ENCODE results near the gene PHACTR1. TPM values are rescaled to one million over a fixed set of nuclear protein-coding genes. Genes with fewer than 3 reads are reported as not detected.

PHACTR1 gene
- total and polyA plus RNA-seq, 9 of the 15 experiments (the other 6 are each of a cell fraction or from before 2014, with no cell fraction given) = 11.5 to 32.6 (median 22.0) TPM

- ATAC-seq (no peak), FAIRE-seq (no peak), DNase-seq (ENCODE audit: extremely low read depth in 1 of 4, low spot score in 3 of 4) (no peak)
- 17% methylated on average over 5 of the region's 5 CpGs for WGBS (ENCODE audit: insufficient coverage, low coverage, missing lambda C conversion rate)
- H3K27me3 ChIP-seq (ENCODE audit: control insufficient read depth in 2 of 2, insufficient read depth in 2 of 2, low read length in 2 of 2) = peaks cover 18 to 19% of the 10 kb centered on the region in 2 experiments
- no peak overlapping the region for H3K27ac ChIP-seq (ENCODE audit: extremely low read depth, low read depth, low read length)
- no peaks in the 10 kb centered on the region for H3K36me3 ChIP-seq (ENCODE audit: control insufficient read depth, insufficient read depth, low read length)
- H4K20me1 ChIP-seq (replicated peaks; ENCODE audit: control insufficient read depth, insufficient read depth, low read length) = no peaks in the 10 kb centered on the region
- in situ Hi-C loops (cut with MboI) = loop anchor here (5.0 kb wide), 1 partner anchor 136 kb away; no protein-coding TSS in a partner anchor
- H3K9ac ChIP-seq (ENCODE audit: insufficient read depth in 1 of 2, low read depth in 2 of 2, low read length in 2 of 2) = no peak overlapping the region
- H3K4me1 ChIP-seq (replicated peaks in 1 of 2; ENCODE audit: control insufficient read depth in 2 of 2, insufficient read depth in 2 of 2, low read length in 2 of 2) = no peaks in the 10 kb centered on the region
- H3K4me2 ChIP-seq (ENCODE audit: insufficient read depth, low read length) = no peak overlapping the region
- CTCF ChIA-PET (ENCODE audit: low intra/inter-chr PET ratio) = interaction anchor here (2.6 kb wide), 2 partner anchors 132 to 136 kb away, joined by 12 to 21 read pairs; partner anchors contain the start of gene TBC1D7
- POLR2A ChIA-PET = interaction anchor here (0.6 to 1.1 kb wide), 2 partner anchors 132 to 699 kb away, joined by 3 read pairs; partner anchors contain the start of gene TBC1D7
- no peak overlapping the region for H2AFZ ChIP-seq (ENCODE audit: low read depth, low read length)
- no peaks in the 10 kb centered on the region for H3K9me1 ChIP-seq (ENCODE audit: control insufficient read depth, insufficient read depth, low read length)
- no peak overlapping the region for H3K4me3 ChIP-seq
- intact Hi-C loops (cut with micrococcal nuclease) = loop anchor here (1.0 to 2.0 kb wide), 2 partner anchors 79 to 135 kb away; no protein-coding TSS in a partner anchor
- H3K79me2 ChIP-seq (ENCODE audit: control insufficient read depth, insufficient read depth, low read length) = no peaks in the 10 kb centered on the region
- no TSS peak for BruUV-seq (replicated peaks)
- no peaks in the 10 kb centered on the region for H3K9me3 ChIP-seq (replicated peaks; ENCODE audit: control insufficient read depth, insufficient read depth, low read depth, low read length)
- TF ChIP-seq SMARCA4 (IDR thresholded peaks at IDR 0.05) = no peak
- TF ChIP-seq ZNF384 (IDR thresholded peaks at IDR 0.05; ENCODE audit: low read depth, low read length) = 0 out of 2 replicates have a peak, but pooled peaks have one; percentile 78
These were observed 479.2 kb downstream of the PHACTR1 start for GRCh38 chr6:13195803-13196202.

- peaks cover 0 to 12% of the 10 kb centered on the region in 2 experiments; a peak in 3 of 5 replicates for H3K4me1 ChIP-seq (replicated peaks in 1 of 2; ENCODE audit: control insufficient read depth in 2 of 2, insufficient read depth in 2 of 2, low read length in 2 of 2)
- H3K9me1 ChIP-seq (ENCODE audit: control insufficient read depth, insufficient read depth, low read length) = no peaks in the 10 kb centered on the region
- H3K9me3 ChIP-seq (replicated peaks; ENCODE audit: control insufficient read depth, insufficient read depth, low read depth, low read length) = no peaks in the 10 kb centered on the region
- H3K79me2 ChIP-seq (ENCODE audit: control insufficient read depth, insufficient read depth, low read length) = no peaks in the 10 kb centered on the region
- in situ Hi-C loops (cut with MboI) (loop anchor here (5.0 kb wide), 1 partner anchor 134 kb away; no protein-coding TSS in a partner anchor), intact Hi-C loops (cut with micrococcal nuclease) (no loop called here)
- DNase-seq (ENCODE audit: extremely low read depth in 1 of 4, low spot score in 3 of 4) (no peak), ATAC-seq (no peak), FAIRE-seq (no peak)
- WGBS (ENCODE audit: insufficient coverage, low coverage, missing lambda C conversion rate) = 11% methylated on average over 6 of the region's 6 CpGs
- H3K27me3 ChIP-seq (ENCODE audit: control insufficient read depth in 2 of 2, insufficient read depth in 2 of 2, low read length in 2 of 2) = peaks cover 18 to 25% of the 10 kb centered on the region in 2 experiments
- no peak overlapping the region for H2AFZ ChIP-seq (ENCODE audit: low read depth, low read length)
- no peak overlapping the region for H3K27ac ChIP-seq (ENCODE audit: extremely low read depth, low read depth, low read length)
- CTCF ChIA-PET (ENCODE audit: low intra/inter-chr PET ratio) = no interaction called here
- H3K36me3 ChIP-seq (ENCODE audit: control insufficient read depth, insufficient read depth, low read length) = no peaks in the 10 kb centered on the region
- BruUV-seq (replicated peaks) = no TSS peak
- no peak overlapping the region for H3K9ac ChIP-seq (ENCODE audit: insufficient read depth in 1 of 2, low read depth in 2 of 2, low read length in 2 of 2)
- H4K20me1 ChIP-seq (replicated peaks; ENCODE audit: control insufficient read depth, insufficient read depth, low read length) = no peaks in the 10 kb centered on the region
- H3K4me3 ChIP-seq = no peak overlapping the region
- H3K4me2 ChIP-seq (ENCODE audit: insufficient read depth, low read length) = no peak overlapping the region
- POLR2A ChIA-PET = no interaction called here
- no peak for TF ChIP-seq ZBTB8A (IDR thresholded peaks at IDR 0.05; ENCODE audit: partially characterized antibody)
- no peak for TF ChIP-seq THRA (IDR thresholded peaks at IDR 0.05)
- TF ChIP-seq ZBTB49 (CRISPR knock-in tag; IDR thresholded peaks at IDR 0.05; ENCODE audit: borderline replicate concordance) = no peak
- TF ChIP-seq CBFA2T3 (IDR thresholded peaks at IDR 0.05) = no peak
- no peak for TF ChIP-seq DACH1 (IDR thresholded peaks at IDR 0.05; ENCODE audit: partially characterized antibody)
- TF ChIP-seq ZNF57 (CRISPR knock-in tag; IDR thresholded peaks at IDR 0.05) = no peak
- TF ChIP-seq ZNF354B (CRISPR knock-in tag; IDR thresholded peaks at IDR 0.05) = no peak
- no peak for TF ChIP-seq MAFG (tag; conservative IDR thresholded peaks at IDR 0.05)
- TF ChIP-seq RBFOX2 (IDR thresholded peaks at IDR 0.05; ENCODE audit: low read depth, low read length) = no peak
- no peak for TF ChIP-seq MTA2 (IDR thresholded peaks at IDR 0.05; ENCODE audit: low read depth)
- no peak for TF ChIP-seq ZNF695 (CRISPR knock-in tag; IDR thresholded peaks at IDR 0.05)
- no peak for TF ChIP-seq TGIF2 (CRISPR knock-in tag; IDR thresholded peaks at IDR 0.05)
- TF ChIP-seq THRAP3 (IDR thresholded peaks at IDR 0.05; ENCODE audit: borderline replicate concordance) = no peak
These were observed 481.6 kb downstream of the PHACTR1 start for GRCh38 chr6:13198168-13198567.
